ENCODE results near the gene ERH. TPM values are rescaled to one million over a fixed set of nuclear protein-coding genes. Genes with fewer than 3 reads are reported as not detected.

The ERH gene
- total RNA-seq, 1 donor from 2014 or later, result 223 TPM

GRCh38 chr14:69351385-69351784 lies 46.7 kb downstream of the ERH start:
- H3K27ac Mint-ChIP-seq (ENCODE audit: unreplicated experiment), result peak overlapping the region; percentile 59
- no peak for TF ChIP-seq CTCF (IDR thresholded peaks at IDR 0.05; ENCODE audit: partially characterized antibody, unreplicated experiment)
- no peaks in the 10 kb centered on the region for H3K36me3 Mint-ChIP-seq (ENCODE audit: unreplicated experiment)
- H3K9me3 Mint-ChIP-seq (ENCODE audit: unreplicated experiment), result peaks cover 5% of the 10 kb centered on the region
- H3K4me3 Mint-ChIP-seq (ENCODE audit: unreplicated experiment), result no peak overlapping the region
- peaks cover 8% of the 10 kb centered on the region for H3K4me1 Mint-ChIP-seq (ENCODE audit: low read depth, unreplicated experiment)
- peaks cover 11% of the 10 kb centered on the region for H3K27me3 Mint-ChIP-seq (ENCODE audit: unreplicated experiment)
- DNase-seq, result no peak

- Mint-ChIP-seq H3K27ac (ENCODE audit: unreplicated experiment) (no peak overlapping the region), H3K4me1 (ENCODE audit: low read depth, unreplicated experiment) (peaks cover 8% of the 10 kb centered on the region), H3K36me3 (ENCODE audit: unreplicated experiment) (no peaks in the 10 kb centered on the region), H3K4me3 (ENCODE audit: unreplicated experiment) (no peak overlapping the region), H3K9me3 (ENCODE audit: unreplicated experiment) (peaks cover 5% of the 10 kb centered on the region), H3K27me3 (ENCODE audit: unreplicated experiment) (peaks cover 11% of the 10 kb centered on the region)
- no peak for DNase-seq
- TF ChIP-seq CTCF (IDR thresholded peaks at IDR 0.05; ENCODE audit: partially characterized antibody, unreplicated experiment), result no peak
Measured at GRCh38 chr14:69350892-69351291, 47.2 kb downstream of the ERH start.

GRCh38 chr14:69349091-69349777 lies 48.9 kb downstream of the ERH start:
- Mint-ChIP-seq H3K27me3 (ENCODE audit: unreplicated experiment) (peaks cover 11% of the 10 kb centered on the region), H3K27ac (ENCODE audit: unreplicated experiment) (no peak overlapping the region), H3K9me3 (ENCODE audit: unreplicated experiment) (peaks cover 4% of the 10 kb centered on the region), H3K36me3 (ENCODE audit: unreplicated experiment) (no peaks in the 10 kb centered on the region), H3K4me1 (ENCODE audit: low read depth, unreplicated experiment) (peaks cover 2% of the 10 kb centered on the region), H3K4me3 (ENCODE audit: unreplicated experiment) (no peak overlapping the region)
- no peak for DNase-seq
- TF ChIP-seq CTCF (IDR thresholded peaks at IDR 0.05; ENCODE audit: partially characterized antibody, unreplicated experiment), result no peak

- Mint-ChIP-seq H3K27me3 (ENCODE audit: unreplicated experiment) (peaks cover 7% of the 10 kb centered on the region), H3K9me3 (ENCODE audit: unreplicated experiment) (peaks cover 3% of the 10 kb centered on the region), H3K36me3 (ENCODE audit: unreplicated experiment) (no peaks in the 10 kb centered on the region), H3K27ac (ENCODE audit: unreplicated experiment) (peak overlapping the region; percentile 17), H3K4me1 (ENCODE audit: low read depth, unreplicated experiment) (peaks cover 1% of the 10 kb centered on the region), H3K4me3 (ENCODE audit: unreplicated experiment) (no peak overlapping the region)
- TF ChIP-seq CTCF (IDR thresholded peaks at IDR 0.05; ENCODE audit: partially characterized antibody, unreplicated experiment), result peak; percentile 66
- peak; percentile 77 for DNase-seq
Measured at GRCh38 chr14:69346710-69347109, 51.4 kb downstream of the ERH start.

- Mint-ChIP-seq H3K27me3 (ENCODE audit: unreplicated experiment) (peaks cover 8% of the 10 kb centered on the region), H3K9me3 (ENCODE audit: unreplicated experiment) (no peaks in the 10 kb centered on the region), H3K4me3 (ENCODE audit: unreplicated experiment) (no peak overlapping the region), H3K4me1 (ENCODE audit: low read depth, unreplicated experiment) (peaks cover 1% of the 10 kb centered on the region), H3K36me3 (ENCODE audit: unreplicated experiment) (peaks cover 3% of the 10 kb centered on the region), H3K27ac (ENCODE audit: unreplicated experiment) (no peak overlapping the region)
- no peak for DNase-seq
- TF ChIP-seq CTCF (IDR thresholded peaks at IDR 0.05; ENCODE audit: partially characterized antibody, unreplicated experiment), result no peak
Measured at GRCh38 chr14:69345402-69345801, 52.7 kb downstream of the ERH start.

All from glutamatergic neuron (in vitro differentiated cells).